Psoas muscle (tissue), 8 donors: ENCODE data around the gene GJC1. TPM values are rescaled to one million over a fixed set of nuclear protein-coding genes. Genes with fewer than 3 reads are reported as not detected.

Source experiments
- ATAC-seq, 4 donors: fragments of 200-7000 bp; cut with Tn5 transposase; one replicate each; pipeline ENCODE4 v1.9.1; 2020; ENCODE audit warnings: moderate library complexity in 3 of 4, mild to moderate bottlenecking in 2 of 4
- DNase-seq, 2 donors: peaks; one replicate each; pipeline ENCODE4 v3.0.0-alpha.2; 2020
- H3K27ac ChIP-seq: fragments of 200-600 bp; one replicate; pipeline ENCODE4 v1.8.0; 2022
- H3K27me3 ChIP-seq, 3 donors: fragments of 200-600 bp in 1 of 3; one replicate each; pipeline versions ENCODE4 v1.6.1 to v1.8.0; 2013 to 2022; ENCODE audit warnings: low read length in 2 of 3, mild to moderate bottlenecking in 2 of 3, moderate library complexity in 1 of 3; ENCODE audit not compliant: insufficient read depth in 3 of 3
- H3K36me3 ChIP-seq, 2 donors: fragments of 200-600 bp in 1 of 2; one replicate each; pipeline versions ENCODE4 v1.6.1 to v1.8.0; 2013 to 2022; ENCODE audit warnings: low read depth in 1 of 2, mild to moderate bottlenecking in 1 of 2, moderate library complexity in 1 of 2; ENCODE audit not compliant: insufficient read depth in 1 of 2
- H3K4me1 ChIP-seq: fragments of 200-600 bp; one replicate; pipeline ENCODE4 v1.8.0; 2022
- H3K4me3 ChIP-seq: fragments of 200-600 bp; one replicate; pipeline ENCODE4 v1.8.0; 2022; ENCODE audit warnings: mild to moderate bottlenecking
- H3K9me3 ChIP-seq: fragments of 200-600 bp; one replicate; pipeline ENCODE4 v1.8.0; 2022
- CTCF ChIP-seq: fragments of 200-600 bp; IDR thresholded peaks from one replicate; pipeline ENCODE4 v1.8.0; 2022; ENCODE audit warnings: antibody characterized with exemption
- WGBS, 3 donors: extraction: QIAGEN DNeasy Blood & Tissue Kit; methylation state at CpG; one replicate each; pipeline versions ENCODE4 v1.1.6 to v1.1.7; 2013; 5-methylcytosine and 5-hydroxymethylcytosine counted together
- intact Hi-C, 2 donors: fragments of 100-400 bp; cut with DNase I; formaldehyde crosslinking; loops; one replicate each; pipeline versions ENCODE4 v1.11.0 to v1.14.2; 2022
- polyA plus RNA-seq, 3 donors: library from polyadenylated mRNA; stranded (reverse); fragments of 200-250 nt; gene quantifications; one replicate each; pipeline ENCODE4 v1.2.3, GENCODE V29; 2013
- total RNA-seq, 4 donors: library from RNA; stranded (reverse); fragmentation: NEBNext Ultra II Directional in 2 of 4; extraction: Animal tissue kit (Norgen Biotek cat#: 25700) in 2 of 4; gene quantifications; one replicate each; pipeline versions ENCODE4 v1.2.1 to v1.2.4, GENCODE V29; 2021 to 2023
- donor health status: healthy with polysubstance abuse.
- donor health status: DM: no; HTN: no; CAD: no; lungs with moderate emphysema.
- donor health status: Bipolar disorder and iron deficiency.
- donor health status: healthy.
- donor health status: DM: yes; HTN: yes; CAD: no.
- donor health status: DM: no; HTN: no; CAD: no.
- donor health status: DM: no; HTN: no; CAD: no.
- donor health status: DM: yes; HTN: yes; CAD: no.

GJC1 gene
- total and polyA plus RNA-seq, 7 donors, result 2.2 to 7.9 (median 4.7) TPM

- no peaks in the 10 kb centered on the region for H3K9me3 ChIP-seq
- peaks cover 0 to 15% (median 0%) of the 10 kb centered on the region in 3 donors for H3K27me3 ChIP-seq
- no peak overlapping the region for H3K4me3 ChIP-seq
- H3K27ac ChIP-seq, result no peak overlapping the region
- H3K36me3 ChIP-seq, result no peaks in the 10 kb centered on the region
- TF ChIP-seq CTCF, result no peak
- WGBS, 3 donors, result 80 to 87% (median 80%) methylated on average over 20 of the region's 20 CpGs
- ATAC-seq (no peak), DNase-seq (no peak)
- H3K4me1 ChIP-seq, result peaks cover 14% of the 10 kb centered on the region
- intact Hi-C loops, result loop anchor here (5.0 to 10.0 kb wide), 3 partner anchors 245 to 357 kb away; partner anchors contain the start of genes PLCD3 (in 2 of the 2) and ACBD4 (in 1 of the 2)
Measured at GRCh38 chr17:44777394-44778348, 52.4 kb downstream of the GJC1 start.

DNA sequence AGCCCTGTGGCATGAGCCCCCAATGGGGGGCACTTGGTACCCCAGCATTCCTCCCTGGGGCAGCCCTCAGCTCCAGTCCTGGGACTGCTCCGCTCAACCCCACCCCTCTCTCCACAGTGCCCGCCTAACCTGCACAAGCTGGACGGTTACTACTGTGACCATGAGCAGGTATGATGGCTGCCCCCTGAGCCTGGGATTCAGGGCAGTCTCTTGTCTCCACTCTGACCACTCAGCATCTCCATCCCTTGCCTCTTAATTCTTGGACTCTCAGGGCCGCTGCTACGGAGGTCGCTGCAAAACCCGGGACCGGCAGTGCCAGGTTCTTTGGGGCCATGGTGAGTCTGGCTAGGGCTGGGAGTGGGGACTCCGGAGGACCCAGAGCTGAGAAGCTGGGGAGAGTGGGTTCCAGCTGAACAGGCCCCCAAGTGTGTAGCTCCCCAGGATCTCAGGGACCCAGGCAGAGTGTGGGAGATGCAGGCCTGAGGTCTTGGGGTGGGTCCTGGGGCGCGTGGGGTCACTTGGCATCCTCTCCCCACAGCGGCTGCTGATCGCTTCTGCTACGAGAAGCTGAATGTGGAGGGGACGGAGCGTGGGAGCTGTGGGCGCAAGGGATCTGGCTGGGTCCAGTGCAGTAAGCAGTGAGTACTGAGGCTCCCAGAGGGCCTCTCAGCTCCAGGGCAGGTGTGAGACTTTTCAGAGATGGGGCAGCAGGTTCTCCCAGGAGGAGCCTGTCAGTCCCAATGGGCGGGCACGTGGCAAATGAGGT, 53.3 kb downstream of the GJC1 start:
- no peak for DNase-seq
- Histone ChIP-seq H3K4me1 (peaks cover 14% of the 10 kb centered on the region), H3K27me3 (peaks cover 0 to 17% (median 0%) of the 10 kb centered on the region in 3 donors), H3K9me3 (no peaks in the 10 kb centered on the region), H3K36me3 (no peaks in the 10 kb centered on the region), H3K4me3 (no peak overlapping the region), H3K27ac (no peak overlapping the region)
- TF ChIP-seq CTCF, result no peak
- ATAC-seq, result no peak
- intact Hi-C loops, result loop anchor here (5.0 to 10.0 kb wide), 3 partner anchors 245 to 358 kb away; partner anchors contain the start of genes PLCD3 (in 2 of the 2) and ACBD4 (in 1 of the 2)
- WGBS, 3 donors, result 79 to 88% (median 79%) methylated on average over 17 to 19 of the region's 19 CpGs

DNA sequence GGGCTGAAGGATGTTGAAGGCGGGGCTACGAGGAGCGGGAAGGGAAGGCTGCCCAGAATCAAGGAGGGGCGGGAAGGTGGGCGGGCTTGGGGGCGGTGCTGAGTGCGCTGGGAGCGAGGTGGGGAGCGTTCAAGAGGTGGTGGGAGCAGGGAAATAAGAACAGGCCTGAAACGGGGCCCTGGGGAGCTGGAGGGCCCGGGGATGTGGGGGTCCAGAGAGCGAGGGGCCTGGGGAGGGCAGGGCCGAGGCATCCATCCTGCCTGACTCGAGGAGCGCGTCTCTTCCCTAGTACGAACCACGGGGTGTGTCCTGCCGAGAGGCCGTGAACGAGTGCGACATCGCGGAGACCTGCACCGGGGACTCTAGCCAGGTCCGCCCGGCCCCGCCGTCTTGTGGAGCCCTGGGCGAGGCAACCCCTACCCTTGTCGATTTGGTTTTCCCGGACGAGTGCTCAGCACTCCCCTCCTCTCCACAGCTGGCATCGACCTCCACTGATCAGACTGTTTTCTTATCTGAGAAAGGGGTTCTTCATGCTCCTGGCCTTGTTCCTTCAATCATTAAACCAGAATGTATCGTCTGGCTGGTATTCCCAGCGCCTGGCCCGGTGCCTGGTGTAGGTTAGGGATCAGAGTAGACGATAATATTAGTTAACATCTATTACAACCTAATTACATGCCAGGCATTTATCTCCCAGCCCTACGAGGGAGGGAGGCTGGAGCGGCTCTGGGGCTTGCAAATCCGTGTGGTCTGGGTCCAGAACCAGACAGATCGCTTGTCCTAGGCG, 54.1 kb downstream of the GJC1 start:
- H3K4me3 ChIP-seq, result peak overlapping the region; percentile 66
- WGBS, 3 donors, result 10 to 12% (median 12%) methylated on average over 42 to 43 of the region's 43 CpGs
- no peak overlapping the region for H3K27ac ChIP-seq

More for the DNA sequence above, 54.1 kb downstream of the GJC1 start:
- H3K9me3 ChIP-seq, result no peaks in the 10 kb centered on the region
- peaks cover 14% of the 10 kb centered on the region for H3K4me1 ChIP-seq
- peaks cover 0 to 20% (median 0%) of the 10 kb centered on the region in 3 donors for H3K27me3 ChIP-seq
- H3K36me3 ChIP-seq, result no peaks in the 10 kb centered on the region
- TF ChIP-seq CTCF, result no peak
- DNase-seq (no peak), ATAC-seq (peak in 1 of 4 donors; percentile 1)
- intact Hi-C loops, result loop anchor here (1.0 to 10.0 kb wide), 6 partner anchors 89 to 359 kb away; partner anchors contain the start of genes PLCD3 (in 2 of the 2) and ACBD4 (in 1 of the 2)
